Esophagus muscularis mucosa (tissue), 4 donors: ENCODE data around the gene PIP5K1B.

Experiments
- CTCF ChIP-seq, 3 experiments: fragments of 200-600 bp in 2 of 3; fragments of 450-650 bp in 1 of 3; sonication (generic) in 2 of 3; IDR thresholded peaks; one replicate each; pipeline ENCODE4 v1.5.1; 2017 to 2019; ENCODE audit warnings: antibody characterized with exemption in 3 of 3, mild to moderate bottlenecking in 2 of 3, moderate library complexity in 1 of 3
- EP300 ChIP-seq: sonication (generic); formaldehyde crosslinking; IDR thresholded peaks from one replicate; pipeline ENCODE4 v1.6.1; 2017; ENCODE audit warnings: antibody characterized with exemption
- POLR2A ChIP-seq: fragments of 450-650 bp; IDR thresholded peaks from one replicate; pipeline ENCODE4 v1.6.1; 2017; ENCODE audit warnings: antibody characterized with exemption, moderate library complexity, mild to moderate bottlenecking, low read depth
- POLR2AphosphoS5 ChIP-seq, 2 donors: sonication (generic); formaldehyde crosslinking; IDR thresholded peaks; one replicate each; pipeline ENCODE4 v1.6.1; 2017; ENCODE audit warnings: antibody characterized with exemption in 2 of 2

GRCh38 chr9:68905129-68905528, 200.1 kb downstream of the PIP5K1B start:
- no peak for TF ChIP-seq POLR2A
- no peak for TF ChIP-seq CTCF (IDR thresholded peaks at IDR 0.05)
- TF ChIP-seq POLR2AphosphoS5 (IDR thresholded peaks at IDR 0.05) = no peak
- TF ChIP-seq EP300 = no peak
